Suppressor macrophage treated with lipopolysaccharide for 1 hour (primary cell): ENCODE data around the gene KCNK7.

ENCODE experiments used
- DNase-seq, 3 donors: peaks; one replicate each; pipeline ENCODE4 v3.0.0-alpha.2; 2020 to 2022

KCNK7 gene

DNA sequence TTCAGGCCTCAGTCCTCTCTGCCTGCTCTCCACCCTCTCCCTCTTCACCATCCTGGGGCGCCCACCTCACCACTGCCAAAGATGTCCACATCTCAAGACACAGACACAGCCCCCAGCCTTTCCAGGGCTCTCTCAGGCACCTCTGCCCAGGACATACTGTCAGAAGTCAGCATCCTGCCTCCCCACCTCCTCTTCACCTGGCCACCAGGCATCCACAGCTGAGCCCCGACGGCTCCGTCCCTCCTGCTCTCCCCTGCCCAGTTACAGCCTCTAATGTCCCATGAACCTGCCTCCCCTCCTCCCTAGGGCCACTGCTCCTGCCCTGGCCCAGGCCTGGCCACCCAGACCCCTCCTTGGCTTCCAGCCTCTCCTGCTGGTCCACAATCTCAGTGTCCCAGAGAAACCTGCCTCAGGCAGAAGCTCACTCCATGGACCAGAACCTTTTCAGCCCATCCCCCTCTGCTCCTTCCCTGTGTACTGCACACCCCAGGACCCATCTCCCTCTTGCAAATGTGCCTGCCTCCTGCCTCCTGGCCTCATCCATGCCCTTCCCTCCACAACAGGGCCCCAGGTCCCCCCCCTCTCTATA is 40.7 kb downstream of the KCNK7 start:
- no peak for DNase-seq

DNA sequence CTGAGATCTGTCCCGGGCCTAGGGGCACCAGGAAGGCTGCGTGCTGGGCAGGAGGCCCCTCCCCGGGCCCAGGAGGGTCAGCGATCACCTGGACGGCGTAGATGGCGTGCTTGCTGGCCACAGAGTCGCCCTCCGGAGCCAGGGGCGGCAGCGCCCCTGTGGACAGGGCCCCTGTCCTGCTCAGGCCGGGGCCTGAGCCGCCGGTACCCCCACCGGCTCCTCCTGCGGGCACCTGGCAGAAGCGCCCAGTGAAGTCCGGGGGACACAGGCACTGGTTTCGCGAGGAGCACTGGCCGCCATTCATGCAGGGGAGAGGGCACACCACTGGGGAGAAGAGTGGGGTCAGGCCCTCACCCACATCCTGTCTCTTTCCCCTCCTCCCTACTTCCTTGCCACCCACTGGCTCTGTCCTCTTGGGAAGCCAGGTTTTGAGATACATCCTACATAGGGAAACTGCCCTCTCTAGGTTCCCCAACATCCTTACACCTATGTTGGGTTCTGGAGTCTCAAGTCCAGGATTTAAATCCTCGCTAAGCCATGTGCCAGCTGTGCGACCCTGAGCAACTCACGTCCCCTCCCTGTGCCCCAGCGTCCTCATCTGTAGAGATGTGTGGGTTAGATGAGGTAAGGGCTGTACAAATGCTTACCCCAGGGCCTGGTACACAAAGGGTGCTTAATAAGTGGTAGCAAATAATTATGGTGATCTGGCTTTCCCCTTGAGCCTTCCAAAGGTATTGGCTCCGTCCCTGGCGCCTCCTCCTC is 41.4 kb downstream of the KCNK7 start:
- no peak for DNase-seq

DNA sequence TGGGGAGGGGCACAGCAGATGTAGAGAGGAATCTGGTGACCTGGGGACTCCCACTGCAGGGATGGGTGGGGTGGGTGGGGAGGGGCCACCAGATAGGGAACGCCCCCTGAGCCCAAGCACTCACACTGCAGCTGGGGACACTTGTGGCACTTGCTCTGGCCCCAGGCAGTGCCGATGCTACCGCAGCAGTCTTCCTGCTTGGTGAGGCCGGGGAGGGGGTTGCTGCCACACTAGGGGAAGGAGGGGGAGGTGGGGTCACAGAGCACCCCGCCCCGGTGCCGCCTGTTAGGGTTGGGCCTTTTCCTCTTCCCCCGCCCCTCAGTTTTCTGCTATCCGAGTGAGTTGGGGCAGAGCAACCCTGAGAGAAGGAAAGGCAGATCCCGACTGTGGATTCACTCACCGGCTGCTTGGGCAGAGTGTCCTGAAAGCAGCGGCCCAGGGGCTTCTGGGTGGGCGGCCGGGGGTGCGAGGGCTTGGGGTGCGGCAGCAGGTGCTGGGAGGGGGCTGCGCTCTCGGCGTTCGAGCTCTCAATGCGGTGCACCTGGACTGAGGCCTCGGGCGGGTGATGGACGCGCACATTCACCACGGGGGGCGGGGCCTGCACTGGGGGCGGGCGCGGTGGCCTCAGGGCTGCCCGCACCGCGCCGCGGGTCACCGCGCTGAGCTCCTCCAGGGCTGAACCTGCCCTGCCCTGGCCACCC is 42.1 kb downstream of the KCNK7 start:
- peak; percentile 51 to 84 (median 56) for DNase-seq

DNA sequence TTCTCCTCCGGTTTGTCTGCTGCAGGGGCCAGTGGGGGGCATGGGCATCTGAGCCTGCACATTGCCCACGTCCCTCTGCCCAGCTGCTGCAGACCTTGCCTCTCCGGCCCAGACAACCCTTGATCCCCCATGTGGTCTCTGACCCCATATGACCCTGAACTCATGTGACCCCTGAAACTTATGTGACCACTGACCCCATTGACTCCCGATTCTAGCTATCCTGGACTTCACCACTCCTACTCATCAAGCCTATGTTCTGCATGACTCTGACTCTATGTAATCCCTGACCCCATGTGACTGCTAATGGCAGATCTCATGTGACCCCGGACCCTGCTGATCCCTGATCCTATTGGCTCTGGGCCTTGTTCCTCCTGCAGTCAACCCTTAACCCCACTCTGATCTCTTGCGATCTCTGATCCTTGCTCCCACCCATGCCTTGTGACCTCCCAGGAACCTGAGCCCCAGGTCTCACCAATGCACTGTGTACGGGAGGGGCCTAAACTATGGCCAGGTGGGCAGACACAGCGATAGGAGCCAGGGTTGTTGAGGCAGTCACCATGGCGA is 43.1 kb downstream of the KCNK7 start:
- peak; percentile 63 to 77 (median 75) for DNase-seq

DNA sequence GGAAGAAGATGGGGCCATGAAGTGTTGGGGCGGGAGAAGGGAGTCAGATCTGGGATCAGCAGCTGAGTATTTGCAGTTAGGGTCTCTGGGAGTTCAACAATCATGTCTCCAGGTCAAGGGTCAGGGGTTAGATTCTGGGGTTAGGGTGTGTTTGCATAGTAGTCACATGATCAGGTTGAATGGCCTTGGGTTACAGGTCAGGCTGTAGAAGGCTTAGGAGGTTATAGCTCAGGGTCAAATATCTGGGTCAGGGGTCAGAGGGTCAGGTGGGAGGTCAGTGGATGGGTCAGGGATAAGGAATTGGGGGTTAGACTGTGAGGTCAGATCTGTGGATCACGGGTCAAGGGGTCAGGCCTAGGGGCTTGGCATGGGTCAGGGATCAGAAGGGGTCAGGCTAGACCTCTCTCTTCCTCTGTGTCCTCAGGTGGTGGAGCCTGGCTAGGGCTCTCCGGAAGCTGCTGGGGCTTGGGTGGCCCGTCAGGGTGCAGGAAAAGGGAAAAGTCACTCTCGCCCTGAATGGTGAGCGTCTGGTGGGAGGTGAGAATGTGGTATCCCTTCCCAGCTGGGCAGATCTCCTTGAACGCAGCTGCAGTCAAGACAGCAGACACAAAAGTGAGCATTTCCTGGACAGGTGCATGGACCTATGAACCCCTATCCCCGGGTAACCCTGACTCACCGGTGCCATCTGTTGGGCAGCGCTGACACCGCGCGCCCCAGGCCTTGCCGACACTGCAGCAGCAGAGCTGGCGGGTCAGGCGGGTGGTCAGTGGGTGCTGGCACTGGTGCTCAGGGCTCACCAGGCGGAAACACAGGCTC is 43.8 kb downstream of the KCNK7 start:
- DNase-seq, result peak; percentile 37 to 69 (median 46)

DNA sequence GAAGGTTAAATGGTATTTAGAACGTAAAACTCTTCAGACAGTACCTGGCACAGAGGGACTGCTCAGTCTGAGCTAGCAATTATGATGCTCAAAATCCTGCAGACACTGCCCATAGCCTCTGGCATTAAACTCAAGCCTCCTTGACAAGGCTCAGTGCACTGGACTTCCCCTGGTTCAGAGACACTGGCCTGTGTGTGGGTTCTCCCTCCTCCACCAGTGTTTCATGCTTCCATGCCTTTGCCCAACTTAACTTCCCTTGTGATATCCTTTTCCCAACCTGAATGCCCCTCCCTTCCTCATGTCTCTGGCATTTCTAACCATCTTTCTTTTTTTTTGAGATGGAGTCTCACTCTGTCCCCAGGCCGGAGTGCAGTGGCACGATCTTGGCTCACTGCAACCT is 46.5 kb downstream of the KCNK7 start:
- peak; percentile 38 to 64 (median 48) for DNase-seq

DNA sequence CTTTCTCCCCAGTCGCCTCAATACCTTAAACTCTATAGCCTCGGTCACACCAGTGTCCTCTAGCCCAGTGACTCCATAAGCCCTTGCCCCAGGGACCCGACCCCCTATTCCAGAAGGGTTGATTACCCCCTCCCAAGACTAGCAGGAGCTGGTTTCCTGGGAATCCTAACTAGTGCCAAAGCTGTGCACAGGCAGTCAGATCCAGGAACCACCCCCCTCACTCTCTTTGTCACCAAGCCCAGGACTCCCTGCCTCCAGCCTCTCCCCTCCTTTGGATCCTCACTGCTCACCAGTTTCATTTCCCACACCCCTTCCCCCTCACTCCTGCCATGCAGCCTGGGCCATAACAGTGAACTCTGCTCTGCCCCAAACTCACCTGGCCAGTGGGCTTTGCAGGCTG is 47.2 kb downstream of the KCNK7 start:
- DNase-seq, result no peak

DNA sequence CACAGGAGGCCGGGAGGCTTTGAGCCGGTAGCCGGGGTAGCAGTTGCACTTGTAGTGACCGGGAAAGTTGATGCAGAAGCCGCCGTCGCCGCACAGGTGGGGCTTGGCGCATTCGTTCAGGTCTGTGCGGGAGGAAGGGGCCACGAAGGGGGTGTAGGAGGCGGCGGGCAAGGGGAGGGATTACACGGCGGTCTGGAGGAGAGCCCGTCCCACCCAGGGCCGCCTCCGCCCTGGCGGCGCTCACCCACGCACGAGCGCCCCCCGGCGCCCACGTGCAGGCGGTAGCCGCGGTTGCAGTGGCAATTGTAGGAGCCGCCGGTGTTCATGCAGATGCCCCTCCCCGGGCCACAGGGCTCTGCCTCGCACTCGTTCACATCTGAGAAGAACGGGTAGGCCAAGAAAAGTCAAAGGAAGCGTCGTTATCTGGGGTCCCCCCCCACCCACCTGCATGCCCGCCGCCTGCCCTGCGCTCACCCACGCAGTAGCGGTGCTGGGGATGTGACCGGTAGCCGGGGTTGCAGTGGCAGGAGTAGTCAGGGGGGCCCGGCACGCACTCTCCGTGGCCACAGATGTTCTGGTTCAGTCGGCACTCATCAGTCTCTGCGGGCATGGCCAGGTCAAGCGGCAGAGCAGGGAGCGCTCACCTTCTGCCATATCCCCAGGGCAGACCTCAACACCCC is 48.0 kb downstream of the KCNK7 start:
- no peak for DNase-seq

DNA sequence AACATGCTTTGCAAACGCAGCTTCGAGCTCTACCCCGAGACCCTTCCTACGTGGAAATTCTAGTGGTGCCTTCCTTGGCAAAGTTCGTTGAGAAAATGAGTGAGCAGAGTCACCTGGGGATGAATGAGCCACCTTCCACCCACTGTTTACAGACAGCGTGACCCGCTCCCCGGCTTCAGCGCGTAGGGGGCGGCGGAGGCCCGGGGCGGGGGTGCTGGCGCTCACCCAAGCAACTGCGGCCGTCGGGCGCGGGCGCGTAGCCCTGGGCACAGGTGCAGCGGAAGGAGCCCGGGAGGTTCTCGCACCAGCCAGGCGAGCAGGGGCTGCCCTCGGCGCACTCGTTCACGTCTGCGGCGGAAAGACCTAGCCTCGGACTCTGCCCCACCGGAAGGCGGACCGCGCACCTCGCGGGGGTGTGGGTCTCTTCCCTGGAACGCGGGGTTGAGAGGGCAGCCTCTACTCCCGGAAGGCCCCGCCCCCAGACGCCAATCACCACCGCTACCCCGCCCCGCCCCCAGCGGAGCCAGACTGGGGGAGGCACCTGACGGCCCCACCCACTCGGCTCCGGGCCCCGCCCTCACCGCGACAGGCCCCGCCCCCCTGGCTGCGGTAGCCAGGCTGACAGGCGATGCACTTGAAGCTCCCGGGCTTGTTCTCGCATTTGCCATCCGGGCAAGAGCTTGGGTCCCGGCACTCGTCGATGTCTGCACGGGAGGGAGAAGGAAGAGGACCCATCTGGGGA is 49.2 kb downstream of the KCNK7 start:
- DNase-seq, result peak; percentile 83 to 95 (median 91)

DNA sequence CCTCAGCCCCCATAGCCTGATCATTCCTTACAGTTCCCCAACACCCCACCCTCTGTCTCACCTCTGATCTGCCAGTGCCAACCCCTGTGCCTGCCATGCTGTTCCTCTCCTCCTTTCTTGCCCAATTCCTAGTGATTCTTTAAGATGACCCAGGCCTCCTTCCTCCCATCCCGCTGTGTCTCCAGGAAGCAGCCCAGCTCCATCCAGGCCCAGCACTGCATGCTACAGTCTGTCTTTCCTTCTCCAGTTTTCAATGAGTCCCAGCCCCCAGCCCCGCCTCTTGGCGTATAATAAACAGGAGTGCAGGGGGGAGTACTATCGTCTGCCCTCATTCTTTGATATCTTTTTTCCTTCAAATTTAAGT is 49.8 kb downstream of the KCNK7 start:
- no peak for DNase-seq
